Measurements from ENCODE around the gene B9D2.

DNA sequence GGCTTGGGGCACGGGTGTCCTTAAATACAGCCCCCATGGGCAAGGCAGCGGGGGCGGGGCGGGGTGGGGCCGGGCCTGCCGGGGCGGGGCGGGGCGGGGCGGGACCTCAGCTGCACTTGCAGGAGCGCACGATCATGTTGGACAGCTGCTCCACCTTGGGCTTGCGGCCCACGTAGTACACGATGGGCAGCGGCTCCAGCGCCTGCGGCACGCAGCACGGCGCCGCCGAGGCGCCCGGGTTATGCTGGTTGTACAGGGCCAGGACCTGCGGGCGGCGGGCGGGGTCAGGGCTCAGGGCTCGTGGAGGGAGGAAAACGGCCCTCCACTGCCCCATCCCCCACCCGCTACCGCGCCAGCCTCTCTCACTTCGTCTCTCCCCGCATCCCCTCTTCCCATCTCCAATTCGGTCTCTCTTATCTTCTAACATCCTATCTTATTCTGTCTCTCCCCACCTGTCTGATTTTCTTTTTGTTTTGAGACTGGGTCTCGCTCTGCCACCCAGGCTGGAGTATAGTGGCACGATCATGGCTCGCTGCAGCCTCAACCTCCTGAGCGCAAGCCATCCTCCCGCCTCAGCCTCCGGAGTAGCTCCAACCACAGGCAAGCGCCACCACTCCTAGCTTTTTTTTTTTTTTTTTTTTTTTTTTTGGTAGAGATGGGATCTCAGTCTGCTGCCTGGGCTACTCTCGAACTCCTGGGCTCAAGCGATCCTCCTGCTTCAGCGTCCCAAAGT lies 32.8 kb downstream of the B9D2 start:
- TF ChIP-seq, protein P1, sequence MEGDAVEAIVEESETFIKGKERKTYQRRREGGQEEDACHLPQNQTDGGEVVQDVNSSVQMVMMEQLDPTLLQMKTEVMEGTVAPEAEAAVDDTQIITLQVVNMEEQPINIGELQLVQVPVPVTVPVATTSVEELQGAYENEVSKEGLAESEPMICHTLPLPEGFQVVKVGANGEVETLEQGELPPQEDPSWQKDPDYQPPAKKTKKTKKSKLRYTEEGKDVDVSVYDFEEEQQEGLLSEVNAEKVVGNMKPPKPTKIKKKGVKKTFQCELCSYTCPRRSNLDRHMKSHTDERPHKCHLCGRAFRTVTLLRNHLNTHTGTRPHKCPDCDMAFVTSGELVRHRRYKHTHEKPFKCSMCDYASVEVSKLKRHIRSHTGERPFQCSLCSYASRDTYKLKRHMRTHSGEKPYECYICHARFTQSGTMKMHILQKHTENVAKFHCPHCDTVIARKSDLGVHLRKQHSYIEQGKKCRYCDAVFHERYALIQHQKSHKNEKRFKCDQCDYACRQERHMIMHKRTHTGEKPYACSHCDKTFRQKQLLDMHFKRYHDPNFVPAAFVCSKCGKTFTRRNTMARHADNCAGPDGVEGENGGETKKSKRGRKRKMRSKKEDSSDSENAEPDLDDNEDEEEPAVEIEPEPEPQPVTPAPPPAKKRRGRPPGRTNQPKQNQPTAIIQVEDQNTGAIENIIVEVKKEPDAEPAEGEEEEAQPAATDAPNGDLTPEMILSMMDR (conservative IDR thresholded peaks at IDR 0.05; ENCODE audit: low read depth in 2 of 2), result no peak
- no peak for TF ChIP-seq POLR2AphosphoS5 (IDR thresholded peaks at IDR 0.05; ENCODE audit: low read depth)
- no peak for TF ChIP-seq CREB1 (CRISPR knock-in tag; IDR thresholded peaks at IDR 0.05; ENCODE audit: low read depth)
- TF ChIP-seq, protein P2, sequence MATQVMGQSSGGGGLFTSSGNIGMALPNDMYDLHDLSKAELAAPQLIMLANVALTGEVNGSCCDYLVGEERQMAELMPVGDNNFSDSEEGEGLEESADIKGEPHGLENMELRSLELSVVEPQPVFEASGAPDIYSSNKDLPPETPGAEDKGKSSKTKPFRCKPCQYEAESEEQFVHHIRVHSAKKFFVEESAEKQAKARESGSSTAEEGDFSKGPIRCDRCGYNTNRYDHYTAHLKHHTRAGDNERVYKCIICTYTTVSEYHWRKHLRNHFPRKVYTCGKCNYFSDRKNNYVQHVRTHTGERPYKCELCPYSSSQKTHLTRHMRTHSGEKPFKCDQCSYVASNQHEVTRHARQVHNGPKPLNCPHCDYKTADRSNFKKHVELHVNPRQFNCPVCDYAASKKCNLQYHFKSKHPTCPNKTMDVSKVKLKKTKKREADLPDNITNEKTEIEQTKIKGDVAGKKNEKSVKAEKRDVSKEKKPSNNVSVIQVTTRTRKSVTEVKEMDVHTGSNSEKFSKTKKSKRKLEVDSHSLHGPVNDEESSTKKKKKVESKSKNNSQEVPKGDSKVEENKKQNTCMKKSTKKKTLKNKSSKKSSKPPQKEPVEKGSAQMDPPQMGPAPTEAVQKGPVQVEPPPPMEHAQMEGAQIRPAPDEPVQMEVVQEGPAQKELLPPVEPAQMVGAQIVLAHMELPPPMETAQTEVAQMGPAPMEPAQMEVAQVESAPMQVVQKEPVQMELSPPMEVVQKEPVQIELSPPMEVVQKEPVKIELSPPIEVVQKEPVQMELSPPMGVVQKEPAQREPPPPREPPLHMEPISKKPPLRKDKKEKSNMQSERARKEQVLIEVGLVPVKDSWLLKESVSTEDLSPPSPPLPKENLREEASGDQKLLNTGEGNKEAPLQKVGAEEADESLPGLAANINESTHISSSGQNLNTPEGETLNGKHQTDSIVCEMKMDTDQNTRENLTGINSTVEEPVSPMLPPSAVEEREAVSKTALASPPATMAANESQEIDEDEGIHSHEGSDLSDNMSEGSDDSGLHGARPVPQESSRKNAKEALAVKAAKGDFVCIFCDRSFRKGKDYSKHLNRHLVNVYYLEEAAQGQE (IDR thresholded peaks at IDR 0.05; ENCODE audit: unreplicated experiment), result peak; percentile 34
- no peak for TF ChIP-seq EZH2 (IDR thresholded peaks at IDR 0.05; ENCODE audit: low read depth, unreplicated experiment)
- no peak for TF ChIP-seq EZH2phosphoT487 (IDR thresholded peaks at IDR 0.05; ENCODE audit: unreplicated experiment)
- TF ChIP-seq, protein P3, sequence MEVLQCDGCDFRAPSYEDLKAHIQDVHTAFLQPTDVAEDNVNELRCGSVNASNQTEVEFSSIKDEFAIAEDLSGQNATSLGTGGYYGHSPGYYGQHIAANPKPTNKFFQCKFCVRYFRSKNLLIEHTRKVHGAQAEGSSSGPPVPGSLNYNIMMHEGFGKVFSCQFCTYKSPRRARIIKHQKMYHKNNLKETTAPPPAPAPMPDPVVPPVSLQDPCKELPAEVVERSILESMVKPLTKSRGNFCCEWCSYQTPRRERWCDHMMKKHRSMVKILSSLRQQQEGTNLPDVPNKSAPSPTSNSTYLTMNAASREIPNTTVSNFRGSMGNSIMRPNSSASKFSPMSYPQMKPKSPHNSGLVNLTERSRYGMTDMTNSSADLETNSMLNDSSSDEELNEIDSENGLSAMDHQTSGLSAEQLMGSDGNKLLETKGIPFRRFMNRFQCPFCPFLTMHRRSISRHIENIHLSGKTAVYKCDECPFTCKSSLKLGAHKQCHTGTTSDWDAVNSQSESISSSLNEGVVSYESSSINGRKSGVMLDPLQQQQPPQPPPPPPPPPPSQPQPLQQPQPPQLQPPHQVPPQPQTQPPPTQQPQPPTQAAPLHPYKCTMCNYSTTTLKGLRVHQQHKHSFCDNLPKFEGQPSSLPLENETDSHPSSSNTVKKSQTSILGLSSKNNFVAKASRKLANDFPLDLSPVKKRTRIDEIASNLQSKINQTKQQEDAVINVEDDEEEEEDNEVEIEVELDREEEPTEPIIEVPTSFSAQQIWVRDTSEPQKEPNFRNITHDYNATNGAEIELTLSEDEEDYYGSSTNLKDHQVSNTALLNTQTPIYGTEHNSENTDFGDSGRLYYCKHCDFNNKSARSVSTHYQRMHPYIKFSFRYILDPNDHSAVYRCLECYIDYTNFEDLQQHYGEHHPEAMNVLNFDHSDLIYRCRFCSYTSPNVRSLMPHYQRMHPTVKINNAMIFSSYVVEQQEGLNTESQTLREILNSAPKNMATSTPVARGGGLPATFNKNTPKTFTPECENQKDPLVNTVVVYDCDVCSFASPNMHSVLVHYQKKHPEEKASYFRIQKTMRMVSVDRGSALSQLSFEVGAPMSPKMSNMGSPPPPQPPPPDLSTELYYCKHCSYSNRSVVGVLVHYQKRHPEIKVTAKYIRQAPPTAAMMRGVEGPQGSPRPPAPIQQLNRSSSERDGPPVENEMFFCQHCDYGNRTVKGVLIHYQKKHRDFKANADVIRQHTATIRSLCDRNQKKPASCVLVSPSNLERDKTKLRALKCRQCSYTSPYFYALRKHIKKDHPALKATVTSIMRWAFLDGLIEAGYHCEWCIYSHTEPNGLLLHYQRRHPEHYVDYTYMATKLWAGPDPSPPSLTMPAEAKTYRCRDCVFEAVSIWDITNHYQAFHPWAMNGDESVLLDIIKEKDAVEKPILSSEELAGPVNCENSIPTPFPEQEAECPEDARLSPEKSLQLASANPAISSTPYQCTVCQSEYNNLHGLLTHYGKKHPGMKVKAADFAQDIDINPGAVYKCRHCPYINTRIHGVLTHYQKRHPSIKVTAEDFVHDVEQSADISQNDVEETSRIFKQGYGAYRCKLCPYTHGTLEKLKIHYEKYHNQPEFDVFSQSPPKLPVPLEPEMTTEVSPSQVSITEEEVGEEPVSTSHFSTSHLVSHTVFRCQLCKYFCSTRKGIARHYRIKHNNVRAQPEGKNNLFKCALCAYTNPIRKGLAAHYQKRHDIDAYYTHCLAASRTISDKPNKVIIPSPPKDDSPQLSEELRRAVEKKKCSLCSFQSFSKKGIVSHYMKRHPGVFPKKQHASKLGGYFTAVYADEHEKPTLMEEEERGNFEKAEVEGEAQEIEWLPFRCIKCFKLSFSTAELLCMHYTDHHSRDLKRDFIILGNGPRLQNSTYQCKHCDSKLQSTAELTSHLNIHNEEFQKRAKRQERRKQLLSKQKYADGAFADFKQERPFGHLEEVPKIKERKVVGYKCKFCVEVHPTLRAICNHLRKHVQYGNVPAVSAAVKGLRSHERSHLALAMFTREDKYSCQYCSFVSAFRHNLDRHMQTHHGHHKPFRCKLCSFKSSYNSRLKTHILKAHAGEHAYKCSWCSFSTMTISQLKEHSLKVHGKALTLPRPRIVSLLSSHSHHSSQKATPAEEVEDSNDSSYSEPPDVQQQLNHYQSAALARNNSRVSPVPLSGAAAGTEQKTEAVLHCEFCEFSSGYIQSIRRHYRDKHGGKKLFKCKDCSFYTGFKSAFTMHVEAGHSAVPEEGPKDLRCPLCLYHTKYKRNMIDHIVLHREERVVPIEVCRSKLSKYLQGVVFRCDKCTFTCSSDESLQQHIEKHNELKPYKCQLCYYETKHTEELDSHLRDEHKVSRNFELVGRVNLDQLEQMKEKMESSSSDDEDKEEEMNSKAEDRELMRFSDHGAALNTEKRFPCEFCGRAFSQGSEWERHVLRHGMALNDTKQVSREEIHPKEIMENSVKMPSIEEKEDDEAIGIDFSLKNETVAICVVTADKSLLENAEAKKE (CRISPR knock-in tag; IDR thresholded peaks at IDR 0.05), result no peak
- TF ChIP-seq, protein P4, sequence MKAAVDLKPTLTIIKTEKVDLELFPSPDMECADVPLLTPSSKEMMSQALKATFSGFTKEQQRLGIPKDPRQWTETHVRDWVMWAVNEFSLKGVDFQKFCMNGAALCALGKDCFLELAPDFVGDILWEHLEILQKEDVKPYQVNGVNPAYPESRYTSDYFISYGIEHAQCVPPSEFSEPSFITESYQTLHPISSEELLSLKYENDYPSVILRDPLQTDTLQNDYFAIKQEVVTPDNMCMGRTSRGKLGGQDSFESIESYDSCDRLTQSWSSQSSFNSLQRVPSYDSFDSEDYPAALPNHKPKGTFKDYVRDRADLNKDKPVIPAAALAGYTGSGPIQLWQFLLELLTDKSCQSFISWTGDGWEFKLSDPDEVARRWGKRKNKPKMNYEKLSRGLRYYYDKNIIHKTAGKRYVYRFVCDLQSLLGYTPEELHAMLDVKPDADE (IDR thresholded peaks at IDR 0.05), result no peak
- TF ChIP-seq STAT1 (IDR thresholded peaks at IDR 0.05; ENCODE audit: unreplicated experiment), result no peak
